ENCODE measurements around the gene NEMP2. TPM values are rescaled to one million over a fixed set of nuclear protein-coding genes. Genes with fewer than 3 reads are reported as not detected.
"Not testable (repeated sequence)": the region's sequence is repeated elsewhere in the genome, so short reads cannot be mapped to it uniquely, and the experiment has no call there.

NEMP2 gene
- polyA plus RNA-seq, 4 donors, result 11.5 to 15.3 (median 13.1) TPM

DNA sequence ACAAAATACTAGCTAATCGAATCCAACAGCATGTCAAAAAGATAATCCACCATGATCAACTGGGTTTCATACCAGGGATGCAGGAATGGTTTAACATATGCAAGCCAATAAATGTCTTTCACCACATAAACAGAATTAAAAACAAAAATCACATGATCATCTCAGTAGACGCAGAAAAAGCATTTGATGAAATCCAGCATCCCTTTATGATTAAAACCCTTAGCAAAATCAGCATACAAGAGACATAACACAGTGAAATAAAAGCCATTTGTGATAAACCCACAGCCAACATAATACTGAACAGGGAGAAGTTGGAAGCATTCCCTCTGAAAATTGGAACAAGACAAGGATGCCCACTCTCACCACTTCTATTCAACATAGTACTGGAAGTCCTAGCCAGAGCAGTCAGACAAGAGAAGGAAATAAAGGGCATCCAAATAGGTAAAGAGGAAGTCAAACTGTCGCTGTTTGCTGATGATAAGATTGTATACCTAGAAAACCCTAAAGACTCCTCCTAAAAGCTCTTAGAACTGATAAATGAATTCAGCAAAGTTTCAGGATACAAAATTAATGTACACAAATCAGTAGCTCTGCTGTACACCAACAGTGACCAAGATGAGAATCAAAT is 39.8 kb downstream of the NEMP2 start:
- DNase-seq (ENCODE audit: low read depth in 4 of 4, low spot score in 3 of 4), result not testable (repeated sequence)

DNA sequence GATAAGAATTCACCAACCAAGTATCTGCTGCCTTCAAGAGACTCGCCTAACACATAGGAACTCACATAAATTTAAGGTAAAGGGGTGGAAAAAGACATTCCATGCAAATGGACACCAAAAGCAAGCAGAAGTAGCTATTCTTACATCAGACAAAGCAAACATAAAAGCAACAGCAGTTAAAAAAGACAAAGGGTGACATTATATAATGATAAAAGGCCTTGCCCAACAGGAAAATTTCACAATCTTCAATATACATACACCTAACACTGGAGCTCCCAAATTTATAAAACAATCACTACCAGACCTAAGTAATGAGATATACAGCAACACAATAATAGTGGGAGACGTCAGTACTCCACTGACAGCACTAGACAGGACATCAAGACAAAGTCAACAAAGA is 41.4 kb downstream of the NEMP2 start:
- no peak for DNase-seq (ENCODE audit: low read depth in 4 of 4, low spot score in 3 of 4)

DNA sequence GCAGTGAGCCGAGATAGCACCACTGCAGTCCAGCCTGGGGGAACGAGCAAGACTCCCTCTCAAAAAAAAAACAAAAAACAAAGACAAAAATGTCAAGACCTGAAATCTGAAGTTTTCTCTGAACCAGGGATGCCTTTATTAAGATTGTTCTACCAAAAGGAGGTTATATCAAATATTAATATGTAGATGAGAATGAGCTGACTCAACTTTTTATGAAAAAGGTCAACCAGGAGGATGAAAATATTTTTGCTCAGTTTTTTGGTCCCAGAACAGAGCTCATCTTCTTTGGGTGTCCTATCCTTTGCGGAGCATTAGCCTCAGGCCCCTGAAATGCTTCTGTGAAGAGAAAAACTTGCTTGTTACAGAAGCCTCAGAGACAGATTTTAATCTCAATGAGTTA is 44.0 kb downstream of the NEMP2 start:
- DNase-seq (ENCODE audit: low read depth in 4 of 4, low spot score in 3 of 4), result no peak

GRCh38 chr2:190489475-190489874 is 45.0 kb downstream of the NEMP2 start:
- DNase-seq (ENCODE audit: low read depth in 4 of 4, low spot score in 3 of 4), result no peak

DNA sequence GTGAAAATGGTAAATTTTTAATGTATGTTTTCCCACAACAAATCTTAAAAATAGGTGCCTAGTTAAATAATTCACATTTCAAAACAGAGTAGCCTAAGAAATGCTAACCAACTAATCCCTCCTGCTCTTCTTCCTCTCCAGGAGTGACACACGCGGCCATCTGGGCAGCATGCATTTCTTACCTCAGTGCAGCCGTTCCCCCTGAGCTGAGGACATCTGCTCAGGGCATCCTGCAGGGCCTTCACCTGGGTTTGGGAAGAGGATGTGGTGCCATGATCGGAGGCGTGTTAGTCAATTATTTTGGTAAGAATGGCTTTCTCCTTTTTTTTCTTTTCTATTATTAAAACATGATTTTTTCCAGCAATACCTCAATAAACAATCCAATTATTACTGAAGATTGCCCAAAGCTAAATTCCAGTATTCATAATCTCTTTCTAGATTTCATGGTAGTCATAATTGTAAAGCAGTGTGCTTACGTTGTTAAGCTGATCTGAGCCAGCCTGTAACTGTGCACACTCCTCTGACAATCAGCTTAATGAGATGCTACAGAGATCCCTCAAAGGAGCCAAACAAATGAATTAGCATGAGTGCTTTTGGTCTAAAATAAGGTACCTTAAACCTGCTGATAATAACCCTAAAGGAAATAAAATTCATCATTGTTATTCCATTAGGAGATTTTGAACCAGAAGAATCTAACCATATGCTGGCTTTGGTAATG is 45.8 kb downstream of the NEMP2 start:
- no peak for DNase-seq (ENCODE audit: low read depth in 4 of 4, low spot score in 3 of 4)

GRCh38 chr2:190486037-190486623 is 48.4 kb downstream of the NEMP2 start:
- no peak for DNase-seq (ENCODE audit: low read depth in 4 of 4, low spot score in 3 of 4)

DNA sequence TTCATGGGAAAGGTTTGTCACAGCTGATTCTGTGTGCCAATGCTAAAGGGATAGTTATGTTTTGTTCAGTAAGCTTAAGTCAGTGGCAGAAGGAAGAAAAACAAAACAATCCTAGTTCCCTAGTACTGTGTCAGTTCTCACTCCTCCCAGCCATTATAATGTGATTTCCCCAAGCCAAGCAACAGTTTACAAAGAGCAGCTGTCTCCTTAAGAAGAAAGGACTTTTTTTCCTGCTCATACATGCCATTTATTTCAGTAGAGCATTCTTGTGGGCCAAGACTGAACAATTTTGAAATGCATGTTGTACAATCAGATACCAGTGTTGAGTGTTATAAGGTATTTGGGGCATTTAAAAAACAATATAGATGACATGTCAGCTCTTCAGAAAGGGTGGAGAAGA is 52.1 kb downstream of the NEMP2 start:
- DNase-seq (ENCODE audit: low read depth in 4 of 4, low spot score in 3 of 4), result no peak

DNA sequence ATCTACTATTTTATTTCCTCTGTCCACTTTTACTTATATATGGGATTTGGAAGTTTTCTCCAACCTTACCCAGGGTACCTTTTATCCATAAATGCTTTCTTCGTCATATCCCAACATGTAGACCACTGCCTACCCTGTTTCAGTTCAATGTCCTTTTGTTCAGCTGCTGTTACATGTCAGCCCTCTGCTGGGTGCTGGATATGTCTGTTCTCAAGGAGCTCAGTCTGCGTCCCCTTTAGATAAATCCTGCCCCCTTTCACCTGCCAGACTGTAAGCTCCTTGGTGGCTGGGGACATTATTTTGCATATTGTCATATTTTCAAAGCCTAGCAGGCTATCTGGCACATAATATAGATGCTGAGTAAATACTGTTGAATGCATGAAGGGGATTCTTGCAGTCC is 53.2 kb downstream of the NEMP2 start:
- DNase-seq (ENCODE audit: low read depth in 4 of 4, low spot score in 3 of 4), result no peak

DNA sequence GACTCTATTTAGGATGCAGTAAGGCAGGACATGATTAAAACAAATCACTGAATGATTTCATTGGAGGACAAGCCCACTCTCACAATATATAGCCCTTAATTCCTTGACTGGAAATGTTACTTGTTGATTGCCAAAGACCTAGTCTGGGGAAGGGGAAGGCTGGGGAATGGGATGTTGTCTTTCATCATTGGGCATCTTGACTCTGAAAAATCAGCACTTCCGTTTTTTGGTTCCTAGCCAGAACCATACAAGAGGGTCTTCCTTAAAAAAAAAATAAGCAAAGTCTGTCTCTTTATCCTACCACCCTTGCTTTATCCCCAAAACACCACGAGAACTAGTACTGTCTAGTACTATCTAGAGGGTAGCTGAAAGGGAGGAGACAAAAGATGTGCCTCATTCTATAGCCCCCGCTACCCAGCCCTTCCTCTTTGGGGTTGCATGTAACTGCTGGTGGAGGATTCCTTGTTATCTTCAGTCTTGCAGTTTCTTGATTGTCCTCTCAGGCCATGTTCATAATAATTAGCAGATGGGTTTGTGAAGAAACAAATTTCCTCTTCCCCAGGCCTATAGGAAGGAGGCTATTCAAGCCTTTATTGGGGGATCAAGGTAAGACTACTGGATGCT is 55.8 kb downstream of the NEMP2 start:
- no peak for DNase-seq (ENCODE audit: low read depth in 4 of 4, low spot score in 3 of 4)

GRCh38 chr2:190477661-190478454 is 56.7 kb downstream of the NEMP2 start:
- DNase-seq (ENCODE audit: low read depth in 4 of 4, low spot score in 3 of 4), result no peak

DNA sequence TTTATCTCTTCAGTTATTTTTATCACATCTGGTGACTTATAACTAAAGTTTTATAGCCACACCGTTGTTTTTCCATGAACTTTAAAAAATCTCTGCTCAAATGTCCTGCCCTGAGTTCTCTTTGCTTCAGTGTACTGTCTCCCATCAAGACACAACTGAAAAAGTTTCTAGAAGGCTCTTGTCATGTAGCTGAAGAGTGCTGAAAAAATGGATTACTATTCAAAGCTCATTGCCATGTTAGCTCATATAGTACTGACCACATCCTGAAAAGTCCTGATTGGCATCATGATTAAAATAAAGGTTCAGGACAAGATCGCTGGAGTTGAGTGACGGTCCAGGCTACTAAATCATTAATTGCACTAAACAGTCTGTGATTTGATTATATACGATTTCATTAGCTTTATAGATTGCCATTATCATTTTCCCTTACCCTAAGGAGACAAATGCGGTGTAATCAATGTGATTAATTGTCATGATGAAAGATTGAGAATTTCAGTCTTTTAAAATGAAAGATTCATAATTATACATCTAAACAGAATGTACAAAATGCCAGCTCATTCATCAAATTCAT is 64.2 kb downstream of the NEMP2 start:
- DNase-seq (ENCODE audit: low read depth in 4 of 4, low spot score in 3 of 4), result no peak

- no peak for DNase-seq (ENCODE audit: low read depth in 4 of 4, low spot score in 3 of 4)
Measured at GRCh38 chr2:190469771-190470170, 64.8 kb downstream of the NEMP2 start.

DNA sequence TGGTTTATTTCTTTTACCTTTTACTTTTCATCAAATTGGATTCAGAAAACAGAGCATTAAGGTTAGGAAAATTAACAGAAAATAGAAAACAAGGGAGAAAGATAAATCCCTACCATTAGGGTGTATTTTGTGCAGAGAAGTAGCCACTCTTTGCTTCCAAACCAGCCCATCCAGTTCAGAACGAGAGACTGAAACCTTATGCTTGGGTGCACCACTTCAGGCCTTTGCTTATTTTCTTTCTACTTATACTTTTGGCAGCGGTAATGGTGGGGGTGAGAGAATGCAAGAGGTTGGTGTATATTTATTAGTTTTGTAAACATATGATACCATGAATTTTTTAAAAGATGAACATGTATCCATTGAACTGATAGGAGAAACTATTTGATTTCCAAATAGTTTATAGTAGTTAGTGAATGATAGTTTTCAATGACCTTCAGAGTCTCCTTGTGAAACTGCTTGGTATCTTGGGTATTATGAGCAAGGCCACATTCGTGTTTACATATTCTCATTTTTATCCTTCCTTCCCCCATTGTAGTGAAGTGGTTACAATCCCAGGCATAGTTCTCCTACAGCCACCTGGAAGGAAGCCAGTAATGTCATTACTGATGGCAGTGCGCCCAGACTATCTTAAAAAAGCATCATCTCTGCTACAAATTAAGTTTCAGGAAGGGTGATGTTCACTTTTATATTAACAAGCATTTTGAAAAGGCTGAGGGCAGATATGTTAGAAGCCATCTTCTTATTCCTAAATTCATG is 65.5 kb downstream of the NEMP2 start:
- DNase-seq (ENCODE audit: low read depth in 4 of 4, low spot score in 3 of 4), result peak in 3 of 4 donors; percentile 49 to 63 (median 62)

DNA sequence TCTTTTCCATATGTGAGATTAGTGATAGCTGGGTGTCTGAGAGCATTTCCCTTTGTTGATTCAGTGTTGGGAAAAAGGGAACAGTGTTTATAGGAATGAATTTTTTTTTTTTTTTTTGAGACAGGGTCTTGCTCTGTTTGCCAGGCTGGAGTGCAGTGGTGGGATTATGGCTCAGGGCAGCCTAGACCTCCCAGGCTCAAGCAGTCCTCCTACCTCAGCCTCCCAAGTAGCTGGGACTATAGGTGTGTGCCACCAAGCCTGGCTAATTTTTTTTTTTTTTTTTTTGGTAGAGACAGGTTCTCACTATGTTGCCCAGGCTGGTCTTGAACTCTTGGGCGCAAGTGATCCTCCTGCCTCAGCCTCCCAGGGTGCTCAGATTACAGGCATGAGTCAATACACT is 66.2 kb downstream of the NEMP2 start:
- DNase-seq (ENCODE audit: low read depth in 4 of 4, low spot score in 3 of 4), result not testable (repeated sequence)

DNA sequence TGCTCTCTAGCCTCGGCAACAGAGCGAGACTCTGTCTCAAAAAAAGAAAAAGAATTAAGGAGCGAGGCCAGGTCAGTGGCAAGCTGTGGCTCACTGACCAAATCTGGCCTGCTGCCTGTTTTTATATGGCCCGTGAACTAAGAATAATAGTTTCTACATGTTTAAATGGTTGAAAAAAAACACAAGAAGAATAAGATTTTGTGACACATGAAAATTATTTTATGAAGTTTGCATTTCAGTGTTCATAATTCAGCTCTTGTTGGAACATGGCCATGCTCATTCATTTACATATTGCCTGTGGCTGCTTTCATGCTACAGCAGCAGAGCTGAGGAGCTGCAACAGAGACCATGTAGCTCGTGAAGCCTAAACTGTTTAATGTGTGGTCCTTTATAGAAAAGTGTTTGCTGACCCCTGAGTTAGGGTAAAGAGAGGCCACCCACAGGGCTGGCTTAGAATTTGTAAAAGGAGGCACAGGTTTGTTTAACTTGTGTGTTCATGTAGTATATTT is 66.9 kb downstream of the NEMP2 start:
- DNase-seq (ENCODE audit: low read depth in 4 of 4, low spot score in 3 of 4), result peak in 2 of 4 donors; percentile 48

GRCh38 chr2:190466819-190467446 is 67.6 kb downstream of the NEMP2 start:
- DNase-seq (ENCODE audit: low read depth in 4 of 4, low spot score in 3 of 4), result no peak

DNA sequence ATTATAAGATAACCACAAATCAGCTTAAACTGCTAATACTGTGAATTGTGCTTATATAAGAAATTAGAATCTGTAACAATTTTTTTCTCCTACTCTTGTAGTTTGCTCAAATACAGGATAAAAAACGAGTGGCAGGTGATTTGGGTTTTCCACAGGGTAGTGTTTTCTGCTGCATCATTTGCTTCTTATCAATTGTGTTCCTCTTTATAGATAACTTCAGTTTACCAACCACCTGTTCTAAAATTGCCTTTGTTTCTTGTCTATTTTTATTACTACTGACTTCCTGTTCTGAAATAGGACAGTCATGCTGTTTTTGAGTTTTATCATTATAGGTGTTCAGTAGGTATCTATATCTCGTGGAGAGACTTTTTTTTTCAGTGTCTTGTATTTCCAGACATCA is 69.5 kb downstream of the NEMP2 start:
- no peak for DNase-seq (ENCODE audit: low read depth in 4 of 4, low spot score in 3 of 4)

GRCh38 chr2:190462611-190463010 is 71.9 kb downstream of the NEMP2 start:
- no peak for DNase-seq (ENCODE audit: low read depth in 4 of 4, low spot score in 3 of 4)

DNA sequence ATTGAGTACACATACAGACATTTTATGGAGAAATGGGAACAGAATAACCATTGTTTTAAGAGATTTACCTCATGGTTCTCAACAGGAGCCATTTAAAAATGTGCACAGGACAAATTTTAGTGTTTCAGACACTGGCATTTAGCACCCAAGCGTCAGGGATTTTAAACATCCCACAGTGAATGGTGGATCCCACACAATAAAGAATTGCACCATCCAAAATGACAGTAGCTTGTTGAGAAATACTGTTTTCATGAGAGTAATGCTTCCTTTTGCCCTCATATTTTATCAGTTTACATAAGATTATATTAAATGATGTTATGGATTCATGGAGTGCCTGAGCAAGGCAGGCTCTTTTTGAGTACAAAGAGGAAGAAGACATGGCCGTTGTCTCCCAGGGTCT is 72.3 kb downstream of the NEMP2 start:
- DNase-seq (ENCODE audit: low read depth in 4 of 4, low spot score in 3 of 4), result no peak
